ENCODE data around the gene POM121.
"Not testable (repeated sequence)": the region's sequence is repeated elsewhere in the genome, so short reads cannot be mapped to it uniquely, and the experiment has no call there.

DNA sequence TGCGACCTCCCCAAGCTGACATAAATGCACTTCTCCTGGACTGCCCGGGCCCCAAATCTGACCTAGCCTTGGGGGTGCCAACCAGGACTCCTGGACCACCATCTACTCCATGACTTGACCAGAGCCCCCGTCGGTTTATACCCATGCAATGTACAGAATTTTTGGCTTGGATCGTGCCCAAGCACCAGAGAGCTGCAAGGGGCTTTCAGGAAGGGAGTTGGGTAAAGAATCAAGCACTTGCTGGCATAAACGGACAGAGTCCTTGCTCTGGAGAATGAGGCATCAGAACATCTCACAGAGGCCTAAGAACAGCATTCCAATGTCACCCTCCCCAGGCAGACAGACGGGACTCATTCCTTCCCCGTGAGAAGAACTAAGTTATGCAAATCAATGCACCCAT, 38.2 kb downstream of the POM121 start:
- TF ChIP-seq, protein P1, sequence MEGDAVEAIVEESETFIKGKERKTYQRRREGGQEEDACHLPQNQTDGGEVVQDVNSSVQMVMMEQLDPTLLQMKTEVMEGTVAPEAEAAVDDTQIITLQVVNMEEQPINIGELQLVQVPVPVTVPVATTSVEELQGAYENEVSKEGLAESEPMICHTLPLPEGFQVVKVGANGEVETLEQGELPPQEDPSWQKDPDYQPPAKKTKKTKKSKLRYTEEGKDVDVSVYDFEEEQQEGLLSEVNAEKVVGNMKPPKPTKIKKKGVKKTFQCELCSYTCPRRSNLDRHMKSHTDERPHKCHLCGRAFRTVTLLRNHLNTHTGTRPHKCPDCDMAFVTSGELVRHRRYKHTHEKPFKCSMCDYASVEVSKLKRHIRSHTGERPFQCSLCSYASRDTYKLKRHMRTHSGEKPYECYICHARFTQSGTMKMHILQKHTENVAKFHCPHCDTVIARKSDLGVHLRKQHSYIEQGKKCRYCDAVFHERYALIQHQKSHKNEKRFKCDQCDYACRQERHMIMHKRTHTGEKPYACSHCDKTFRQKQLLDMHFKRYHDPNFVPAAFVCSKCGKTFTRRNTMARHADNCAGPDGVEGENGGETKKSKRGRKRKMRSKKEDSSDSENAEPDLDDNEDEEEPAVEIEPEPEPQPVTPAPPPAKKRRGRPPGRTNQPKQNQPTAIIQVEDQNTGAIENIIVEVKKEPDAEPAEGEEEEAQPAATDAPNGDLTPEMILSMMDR (IDR thresholded peaks at IDR 0.05; ENCODE audit: low read depth, low read length): not testable (repeated sequence)
- not testable (repeated sequence) for TF ChIP-seq EZH2phosphoT487 (IDR thresholded peaks at IDR 0.05; ENCODE audit: low read depth)

Data from OCI-LY3 (cell line).